ENCODE measurements around the gene CDAN1. TPM values are rescaled to one million over a fixed set of nuclear protein-coding genes. Genes with fewer than 3 reads are reported as not detected.

The CDAN1 gene
- total RNA-seq, 1 experiment from 2014 or later = 16.4 TPM

DNA sequence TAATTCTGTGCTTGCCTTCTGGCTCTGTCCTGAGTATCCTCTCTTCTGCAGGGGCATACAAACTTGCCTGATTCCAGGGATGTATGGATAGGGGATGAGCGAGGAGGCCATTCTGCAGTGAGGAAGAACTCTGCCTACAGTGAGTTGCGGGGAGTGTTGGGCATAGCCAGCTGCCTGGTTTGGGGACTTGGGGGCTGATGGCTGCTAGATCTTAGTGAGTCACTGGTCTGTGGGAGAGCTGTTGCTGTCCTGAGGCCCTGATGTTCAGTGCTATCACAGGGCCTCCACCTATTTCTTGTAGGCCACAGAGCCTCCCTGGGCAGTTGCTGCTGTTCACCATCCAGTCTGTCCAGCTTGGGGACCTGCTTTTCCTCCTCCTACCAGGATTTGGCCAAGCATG lies 20.3 kb downstream of the CDAN1 start:
- no peak overlapping the region for H3K27ac Mint-ChIP-seq
- H3K4me1 Mint-ChIP-seq = no peaks in the 10 kb centered on the region
- H3K27me3 Mint-ChIP-seq (ENCODE audit: low read depth) = no peaks in the 10 kb centered on the region
- ChIA-PET POLR2A (no interaction called here), CTCF (interaction anchor here (1.2 to 1.8 kb wide), 3 partner anchors 21 to 509 kb away, joined by 3 to 5 read pairs (median 3); no protein-coding TSS in a partner anchor)
- H3K36me3 Mint-ChIP-seq = no peaks in the 10 kb centered on the region
- no peak for ATAC-seq
- no peak overlapping the region for H3K4me3 Mint-ChIP-seq
- no peaks in the 10 kb centered on the region for H3K9me3 Mint-ChIP-seq
- TF ChIP-seq ZNF219 (CRISPR knock-in tag; IDR thresholded peaks at IDR 0.05; ENCODE audit: borderline replicate concordance) = no peak
- no peak for TF ChIP-seq TP53 (CRISPR knock-in tag; IDR thresholded peaks at IDR 0.05)
- TF ChIP-seq, protein P1, sequence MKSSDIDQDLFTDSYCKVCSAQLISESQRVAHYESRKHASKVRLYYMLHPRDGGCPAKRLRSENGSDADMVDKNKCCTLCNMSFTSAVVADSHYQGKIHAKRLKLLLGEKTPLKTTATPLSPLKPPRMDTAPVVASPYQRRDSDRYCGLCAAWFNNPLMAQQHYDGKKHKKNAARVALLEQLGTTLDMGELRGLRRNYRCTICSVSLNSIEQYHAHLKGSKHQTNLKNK (CRISPR knock-in tag; IDR thresholded peaks at IDR 0.05) = no peak
- no peak for TF ChIP-seq NR2C2 (CRISPR knock-in tag; IDR thresholded peaks at IDR 0.05)
- no peak for TF ChIP-seq NR3C1 (CRISPR knock-in tag; conservative IDR thresholded peaks at IDR 0.05; ENCODE audit: low read depth)
- no peak for TF ChIP-seq EMX1 (CRISPR knock-in tag; IDR thresholded peaks at IDR 0.05)
- TF ChIP-seq NFATC4 (CRISPR knock-in tag; IDR thresholded peaks at IDR 0.05) = no peak
- no peak for TF ChIP-seq HMGA2 (CRISPR knock-in tag; IDR thresholded peaks at IDR 0.05)
- TF ChIP-seq PREB (CRISPR knock-in tag; IDR thresholded peaks at IDR 0.05; ENCODE audit: borderline replicate concordance) = no peak
- no peak for TF ChIP-seq ESRRA (CRISPR knock-in tag; IDR thresholded peaks at IDR 0.05; ENCODE audit: borderline replicate concordance)
- no peak for TF ChIP-seq CREM (CRISPR knock-in tag; IDR thresholded peaks at IDR 0.05)
- TF ChIP-seq GABPB1 (CRISPR knock-in tag; IDR thresholded peaks at IDR 0.05) = no peak
- no peak for TF ChIP-seq NR1H2 (CRISPR knock-in tag; IDR thresholded peaks at IDR 0.05)
- TF ChIP-seq PRRX2 (CRISPR knock-in tag; IDR thresholded peaks at IDR 0.05) = no peak
- TF ChIP-seq, protein P2, sequence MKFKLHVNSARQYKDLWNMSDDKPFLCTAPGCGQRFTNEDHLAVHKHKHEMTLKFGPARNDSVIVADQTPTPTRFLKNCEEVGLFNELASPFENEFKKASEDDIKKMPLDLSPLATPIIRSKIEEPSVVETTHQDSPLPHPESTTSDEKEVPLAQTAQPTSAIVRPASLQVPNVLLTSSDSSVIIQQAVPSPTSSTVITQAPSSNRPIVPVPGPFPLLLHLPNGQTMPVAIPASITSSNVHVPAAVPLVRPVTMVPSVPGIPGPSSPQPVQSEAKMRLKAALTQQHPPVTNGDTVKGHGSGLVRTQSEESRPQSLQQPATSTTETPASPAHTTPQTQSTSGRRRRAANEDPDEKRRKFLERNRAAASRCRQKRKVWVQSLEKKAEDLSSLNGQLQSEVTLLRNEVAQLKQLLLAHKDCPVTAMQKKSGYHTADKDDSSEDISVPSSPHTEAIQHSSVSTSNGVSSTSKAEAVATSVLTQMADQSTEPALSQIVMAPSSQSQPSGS (CRISPR knock-in tag; IDR thresholded peaks at IDR 0.05; ENCODE audit: borderline replicate concordance, low read depth) = no peak
- no peak for DNase-seq (ENCODE audit: low spot score)

DNA sequence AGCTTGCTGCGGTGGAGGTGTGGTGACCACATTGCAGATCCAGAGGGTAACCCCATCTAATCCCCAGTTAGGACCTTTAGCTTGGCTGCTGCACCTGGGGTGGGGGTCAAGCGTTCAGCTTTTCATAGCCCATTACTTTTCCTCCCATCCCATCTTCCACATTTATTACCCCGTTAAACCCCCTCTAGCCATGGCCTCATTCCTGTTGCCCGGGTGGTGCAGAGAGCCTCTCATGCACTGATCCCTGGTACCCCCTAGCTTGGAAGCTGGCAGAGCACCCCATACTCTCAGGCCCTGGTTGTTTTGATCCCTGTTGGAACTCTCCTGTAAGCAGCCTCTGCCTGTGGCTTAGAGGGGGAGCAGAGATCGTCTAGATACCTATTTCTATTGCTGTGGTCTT lies 20.8 kb downstream of the CDAN1 start:
- Mint-ChIP-seq H3K4me3 (no peak overlapping the region), H3K27me3 (ENCODE audit: low read depth) (no peaks in the 10 kb centered on the region), H3K4me1 (no peaks in the 10 kb centered on the region), H3K9me3 (no peaks in the 10 kb centered on the region), H3K27ac (no peak overlapping the region), H3K36me3 (no peaks in the 10 kb centered on the region)
- ATAC-seq (no peak), DNase-seq (ENCODE audit: low spot score) (no peak)
- ChIA-PET POLR2A (no interaction called here), CTCF (interaction anchor here (1.2 to 1.8 kb wide), 3 partner anchors 210 to 509 kb away, joined by 3 to 5 read pairs (median 5); no protein-coding TSS in a partner anchor)
- TF ChIP-seq, protein P3, sequence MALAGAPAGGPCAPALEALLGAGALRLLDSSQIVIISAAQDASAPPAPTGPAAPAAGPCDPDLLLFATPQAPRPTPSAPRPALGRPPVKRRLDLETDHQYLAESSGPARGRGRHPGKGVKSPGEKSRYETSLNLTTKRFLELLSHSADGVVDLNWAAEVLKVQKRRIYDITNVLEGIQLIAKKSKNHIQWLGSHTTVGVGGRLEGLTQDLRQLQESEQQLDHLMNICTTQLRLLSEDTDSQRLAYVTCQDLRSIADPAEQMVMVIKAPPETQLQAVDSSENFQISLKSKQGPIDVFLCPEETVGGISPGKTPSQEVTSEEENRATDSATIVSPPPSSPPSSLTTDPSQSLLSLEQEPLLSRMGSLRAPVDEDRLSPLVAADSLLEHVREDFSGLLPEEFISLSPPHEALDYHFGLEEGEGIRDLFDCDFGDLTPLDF (CRISPR knock-in tag; IDR thresholded peaks at IDR 0.05) = no peak
- no peak for TF ChIP-seq JUN (CRISPR knock-in tag; IDR thresholded peaks at IDR 0.05)

GRCh38 chr15:42712584-42712983 lies 24.3 kb downstream of the CDAN1 start:
- ChIA-PET CTCF (interaction anchor here (1.2 to 1.4 kb wide), 2 partner anchors 11 to 214 kb away, joined by 3 to 4 read pairs; no protein-coding TSS in a partner anchor), POLR2A (no interaction called here)
- no peaks in the 10 kb centered on the region for H3K27me3 Mint-ChIP-seq (ENCODE audit: low read depth)
- no peaks in the 10 kb centered on the region for H3K9me3 Mint-ChIP-seq
- no peak overlapping the region for H3K27ac Mint-ChIP-seq
- no peak overlapping the region for H3K4me3 Mint-ChIP-seq
- DNase-seq (ENCODE audit: low spot score) = no peak
- no peaks in the 10 kb centered on the region for H3K4me1 Mint-ChIP-seq
- ATAC-seq = no peak
- TF ChIP-seq JAZF1 (CRISPR knock-in tag; IDR thresholded peaks at IDR 0.05) (no peak), ESRRA (CRISPR knock-in tag; IDR thresholded peaks at IDR 0.05; ENCODE audit: borderline replicate concordance) (no peak), NR3C1 (CRISPR knock-in tag; conservative IDR thresholded peaks at IDR 0.05; ENCODE audit: low read depth) (no peak), MYBL2 (CRISPR knock-in tag; IDR thresholded peaks at IDR 0.05) (no peak), GTF2I (CRISPR knock-in tag; conservative IDR thresholded peaks at IDR 0.05) (no peak), USF1 (CRISPR knock-in tag; IDR thresholded peaks at IDR 0.05) (no peak), TEAD1 (CRISPR knock-in tag; IDR thresholded peaks at IDR 0.05) (no peak), FOXP1 (CRISPR knock-in tag; IDR thresholded peaks at IDR 0.05; ENCODE audit: borderline replicate concordance) (no peak)
- TF ChIP-seq, protein P4, sequence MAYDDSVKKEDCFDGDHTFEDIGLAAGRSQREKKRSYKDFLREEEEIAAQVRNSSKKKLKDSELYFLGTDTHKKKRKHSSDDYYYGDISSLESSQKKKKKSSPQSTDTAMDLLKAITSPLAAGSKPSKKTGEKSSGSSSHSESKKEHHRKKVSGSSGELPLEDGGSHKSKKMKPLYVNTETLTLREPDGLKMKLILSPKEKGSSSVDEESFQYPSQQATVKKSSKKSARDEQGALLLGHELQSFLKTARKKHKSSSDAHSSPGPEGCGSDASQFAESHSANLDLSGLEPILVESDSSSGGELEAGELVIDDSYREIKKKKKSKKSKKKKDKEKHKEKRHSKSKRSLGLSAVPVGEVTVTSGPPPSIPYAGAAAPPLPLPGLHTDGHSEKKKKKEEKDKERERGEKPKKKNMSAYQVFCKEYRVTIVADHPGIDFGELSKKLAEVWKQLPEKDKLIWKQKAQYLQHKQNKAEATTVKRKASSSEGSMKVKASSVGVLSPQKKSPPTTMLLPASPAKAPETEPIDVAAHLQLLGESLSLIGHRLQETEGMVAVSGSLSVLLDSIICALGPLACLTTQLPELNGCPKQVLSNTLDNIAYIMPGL (CRISPR knock-in tag; IDR thresholded peaks at IDR 0.05) = no peak
- H3K36me3 Mint-ChIP-seq = no peaks in the 10 kb centered on the region
